ENCODE results near the gene SUN2. TPM values are rescaled to one million over a fixed set of nuclear protein-coding genes. Genes with fewer than 3 reads are reported as not detected.

Gene SUN2
- total and polyA plus RNA-seq, 12 donors: 38.6 to 178 (median 97.2) TPM

DNA sequence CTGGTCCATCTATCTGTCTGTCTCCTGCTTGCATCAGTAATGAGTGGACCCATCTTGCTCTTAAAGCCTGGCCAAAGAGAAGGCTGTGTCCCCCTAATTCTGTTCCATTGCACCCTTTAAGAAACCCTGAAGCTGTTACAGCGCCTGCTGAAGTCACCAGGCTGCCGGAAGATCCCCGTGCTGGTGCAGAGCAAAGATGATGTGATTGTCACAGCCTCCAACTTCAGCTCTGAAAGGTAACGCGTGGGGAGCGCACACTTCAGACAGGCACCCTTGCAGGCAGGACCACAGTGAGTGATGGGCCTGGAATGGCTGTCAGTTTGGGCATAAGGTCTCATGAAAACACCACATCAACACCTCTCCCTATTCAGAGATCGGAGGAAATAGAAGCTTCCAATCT lies 31.6 kb downstream of the SUN2 start:
- Histone ChIP-seq H3K27me3 (no peaks in the 10 kb centered on the region), H3K4me1 (peaks cover 0 to 11% (median 0%) of the 10 kb centered on the region in 9 donors), H3K9me3 (no peaks in the 10 kb centered on the region), H3K36me3 (peaks cover 0 to 100% (median 74%) of the 10 kb centered on the region in 9 donors), H3K27ac (no peak overlapping the region), H3K4me3 (no peak overlapping the region)
- intact Hi-C loops (cut with DNase I): no loop called here
- WGBS, 2 donors: 98% methylated on average over 7 of the region's 7 CpGs
- TF ChIP-seq, protein P1, sequence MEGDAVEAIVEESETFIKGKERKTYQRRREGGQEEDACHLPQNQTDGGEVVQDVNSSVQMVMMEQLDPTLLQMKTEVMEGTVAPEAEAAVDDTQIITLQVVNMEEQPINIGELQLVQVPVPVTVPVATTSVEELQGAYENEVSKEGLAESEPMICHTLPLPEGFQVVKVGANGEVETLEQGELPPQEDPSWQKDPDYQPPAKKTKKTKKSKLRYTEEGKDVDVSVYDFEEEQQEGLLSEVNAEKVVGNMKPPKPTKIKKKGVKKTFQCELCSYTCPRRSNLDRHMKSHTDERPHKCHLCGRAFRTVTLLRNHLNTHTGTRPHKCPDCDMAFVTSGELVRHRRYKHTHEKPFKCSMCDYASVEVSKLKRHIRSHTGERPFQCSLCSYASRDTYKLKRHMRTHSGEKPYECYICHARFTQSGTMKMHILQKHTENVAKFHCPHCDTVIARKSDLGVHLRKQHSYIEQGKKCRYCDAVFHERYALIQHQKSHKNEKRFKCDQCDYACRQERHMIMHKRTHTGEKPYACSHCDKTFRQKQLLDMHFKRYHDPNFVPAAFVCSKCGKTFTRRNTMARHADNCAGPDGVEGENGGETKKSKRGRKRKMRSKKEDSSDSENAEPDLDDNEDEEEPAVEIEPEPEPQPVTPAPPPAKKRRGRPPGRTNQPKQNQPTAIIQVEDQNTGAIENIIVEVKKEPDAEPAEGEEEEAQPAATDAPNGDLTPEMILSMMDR (IDR thresholded peaks at IDR 0.05): no peak
- DNase-seq (no peak), ATAC-seq (no peak)

DNA sequence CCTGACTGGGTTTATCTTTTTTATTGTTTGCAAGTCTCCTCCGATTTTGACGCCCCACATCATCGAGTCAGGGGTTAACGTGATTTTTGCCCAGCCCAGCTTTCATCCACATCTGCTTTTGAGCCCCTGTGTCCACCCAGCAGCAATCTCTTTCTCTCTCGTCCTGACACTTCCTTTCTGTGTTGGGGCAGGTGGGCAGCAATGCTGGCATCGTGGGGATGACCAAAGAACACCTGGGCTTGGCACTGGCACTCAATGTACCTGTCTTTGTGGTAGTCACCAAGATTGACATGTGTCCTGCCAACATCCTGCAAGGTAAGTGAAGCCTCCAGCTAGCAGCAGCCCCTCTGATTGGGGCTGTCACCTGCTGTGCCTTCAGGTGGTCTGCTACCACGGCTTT lies 34.2 kb downstream of the SUN2 start:
- intact Hi-C loops (cut with DNase I): no loop called here
- Histone ChIP-seq H3K4me1 (peaks cover 0 to 13% (median 5%) of the 10 kb centered on the region in 9 donors), H3K4me3 (no peak overlapping the region), H3K36me3 (peaks cover 0 to 100% (median 60%) of the 10 kb centered on the region in 9 donors), H3K27me3 (no peaks in the 10 kb centered on the region), H3K9me3 (no peaks in the 10 kb centered on the region), H3K27ac (no peak overlapping the region)
- DNase-seq (no peak), ATAC-seq (no peak)
- TF ChIP-seq, protein P1 (IDR thresholded peaks at IDR 0.05): no peak
- WGBS, 2 donors: 87 to 88% methylated on average over 7 of the region's 7 CpGs

DNA sequence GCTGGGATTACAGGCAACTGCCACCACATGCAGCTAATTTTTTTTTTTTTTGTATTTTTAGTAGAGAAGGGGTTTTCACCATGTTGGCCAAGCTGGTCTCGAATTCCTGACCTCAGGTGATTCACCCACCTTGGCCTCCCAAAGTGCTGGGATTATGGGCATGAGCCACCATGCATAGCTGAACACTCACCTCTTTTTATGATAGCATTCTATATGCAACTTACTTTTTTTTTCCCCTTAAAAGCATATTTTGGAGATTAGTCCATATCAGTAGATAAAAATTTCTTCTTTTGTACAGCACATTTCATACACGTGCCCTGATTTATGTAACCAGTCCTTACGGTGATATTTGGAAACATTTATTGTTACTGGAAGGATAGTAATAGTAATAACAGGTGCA lies 35.4 kb downstream of the SUN2 start:
- Histone ChIP-seq H3K36me3 (peaks cover 0 to 100% (median 55%) of the 10 kb centered on the region in 9 donors), H3K9me3 (no peaks in the 10 kb centered on the region), H3K4me3 (no peak overlapping the region), H3K27ac (no peak overlapping the region), H3K27me3 (no peaks in the 10 kb centered on the region), H3K4me1 (peaks cover 0 to 16% (median 6%) of the 10 kb centered on the region in 9 donors)
- no peak for DNase-seq
- WGBS, 2 donors: 93% methylated on average over 3 of the region's 3 CpGs
- intact Hi-C loops (cut with DNase I): no loop called here
- no peak for ATAC-seq
- TF ChIP-seq, protein P1 (IDR thresholded peaks at IDR 0.05): no peak

DNA sequence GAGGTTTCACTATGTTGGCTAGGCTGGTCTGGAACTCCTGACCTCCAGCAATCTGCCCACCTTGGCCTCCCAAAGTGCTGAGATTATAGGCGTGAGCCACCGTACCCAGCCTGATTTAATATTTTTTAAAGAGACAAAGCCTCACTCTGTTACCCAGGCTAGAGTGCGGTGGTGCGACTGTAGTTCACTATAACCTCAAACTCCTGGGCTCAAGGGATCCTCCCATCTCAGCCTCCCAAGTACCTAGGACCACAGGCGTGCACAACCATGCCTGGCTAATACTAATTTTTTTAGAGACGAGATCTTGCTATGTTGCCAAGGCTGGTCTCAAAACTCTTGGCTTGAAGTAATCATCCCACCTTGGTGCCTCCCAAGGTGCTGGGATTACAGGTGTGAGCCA lies 36.6 kb downstream of the SUN2 start:
- Histone ChIP-seq H3K4me3 (no peak overlapping the region), H3K27ac (no peak overlapping the region), H3K9me3 (no peaks in the 10 kb centered on the region), H3K4me1 (peaks cover 0 to 27% (median 16%) of the 10 kb centered on the region in 9 donors), H3K27me3 (no peaks in the 10 kb centered on the region), H3K36me3 (peaks cover 0 to 94% (median 47%) of the 10 kb centered on the region in 9 donors)
- intact Hi-C loops (cut with DNase I): loop anchor here in 1 of 10 donors (5.0 kb wide), 1 partner anchor 33 kb away; no protein-coding TSS in a partner anchor
- ATAC-seq: no peak
- TF ChIP-seq, protein P1 (IDR thresholded peaks at IDR 0.05): no peak
- WGBS, 2 donors: 94 to 95% methylated on average over 6 of the region's 6 CpGs
- DNase-seq: no peak
